DMS153 (cell line): ENCODE results near the gene LY6G5C.

ENCODE experiments used
- DNase-seq: peaks from one replicate; lab custom pipeline; 2025; lab: John Stamatoyannopoulos, UW

The LY6G5C gene

DNA sequence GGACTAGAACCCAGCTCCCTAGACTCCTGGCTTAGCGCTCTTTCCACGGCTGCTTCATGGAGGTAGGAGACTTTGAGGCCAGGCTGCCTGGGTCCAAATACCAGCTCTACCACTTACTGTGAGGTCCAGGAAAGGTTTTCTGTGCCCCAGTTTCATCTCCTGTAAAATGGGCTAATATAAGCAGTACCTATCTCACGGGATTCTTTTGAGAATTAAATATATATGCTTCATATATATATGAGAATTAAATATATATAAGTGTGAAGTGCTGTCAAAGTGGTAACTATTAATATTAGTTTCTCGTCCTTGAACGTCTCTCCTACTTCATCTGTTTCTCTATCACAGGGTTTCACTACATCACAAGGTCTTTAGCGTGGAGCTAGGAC is 10.2 kb upstream of the LY6G5C start:
- DNase-seq = no peak

DNA sequence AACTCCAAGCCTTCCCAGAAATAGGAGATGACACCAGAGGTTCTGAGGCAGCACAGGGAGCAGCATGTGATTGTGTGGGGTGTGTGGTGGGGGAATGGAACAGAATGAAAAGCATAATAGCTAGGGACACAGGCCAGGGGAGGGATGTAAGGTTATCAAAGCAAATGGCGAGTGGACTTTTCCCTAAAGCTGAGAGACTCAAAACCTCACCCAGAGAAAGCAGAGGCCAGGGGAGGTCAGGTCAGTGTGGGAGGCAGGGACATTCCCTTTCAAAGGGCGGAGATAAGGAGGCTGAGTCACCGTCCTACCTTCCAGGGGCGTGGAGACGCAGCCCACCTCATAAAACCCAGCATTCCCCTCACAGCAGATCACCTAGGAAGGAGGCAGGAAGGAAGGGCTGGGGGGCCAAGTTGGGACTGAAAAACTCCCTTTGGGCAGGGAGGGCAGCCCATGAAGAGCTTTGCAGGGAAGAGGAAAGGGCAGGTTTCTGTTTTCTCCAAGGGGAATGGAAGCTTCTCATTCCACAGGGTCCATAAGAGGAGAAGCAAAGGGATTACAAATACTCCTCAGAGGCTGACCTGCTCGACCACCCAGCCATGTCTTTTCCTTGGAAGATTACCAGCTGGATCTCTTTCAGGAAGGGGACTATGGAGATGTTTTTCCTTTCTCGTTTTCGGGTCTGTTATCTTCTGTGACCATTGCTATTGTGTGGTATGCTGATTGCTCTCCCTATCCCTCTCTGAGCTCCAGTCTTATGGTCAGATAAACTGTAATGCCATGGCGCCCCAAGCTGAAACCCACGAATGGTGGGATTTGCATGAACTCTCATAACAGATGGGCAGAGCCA is 9.6 kb upstream of the LY6G5C start:
- DNase-seq = no peak

DNA sequence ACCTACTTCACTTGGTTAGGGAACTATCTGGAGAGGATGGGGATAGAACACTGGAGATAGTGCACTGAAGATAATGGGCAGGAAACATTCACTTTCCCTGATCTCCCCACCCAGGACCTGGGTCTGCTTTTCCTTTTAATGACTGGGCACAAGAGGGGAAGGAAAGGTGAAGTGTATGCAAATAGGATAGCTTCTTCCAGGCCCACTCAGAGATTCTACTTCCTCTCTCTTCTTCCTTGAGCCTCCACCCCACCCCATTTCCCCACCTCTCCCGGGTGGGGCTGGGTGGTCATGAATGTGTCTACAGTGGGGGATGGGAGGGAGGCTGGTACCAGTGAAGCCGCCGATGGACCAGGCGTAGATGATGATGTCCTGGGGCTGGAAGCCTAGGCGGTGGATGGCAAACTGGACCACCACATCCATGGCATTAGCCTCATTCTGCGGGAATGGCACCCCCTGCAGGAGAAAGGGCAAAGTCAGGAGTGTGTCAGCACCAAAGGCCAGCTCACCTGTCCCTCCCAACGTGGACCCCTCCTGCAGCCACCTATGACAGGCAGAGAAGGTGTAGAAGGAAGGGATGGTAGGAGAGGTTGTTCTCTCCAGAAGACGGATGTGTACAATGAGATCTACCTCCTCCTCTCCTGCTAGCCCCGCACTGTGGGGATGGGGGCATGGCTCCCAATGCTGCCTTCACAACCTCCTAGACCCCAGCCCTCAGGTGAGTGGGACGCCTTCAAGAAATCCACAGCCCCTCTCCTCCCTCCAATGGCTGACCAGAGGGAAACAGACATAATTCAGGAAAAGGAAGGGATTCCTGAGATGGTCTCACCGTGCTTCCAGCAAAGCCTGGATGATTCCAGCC is 8.6 kb upstream of the LY6G5C start:
- DNase-seq = no peak

GRCh38 chr6:31687860-31688693 is 7.2 kb upstream of the LY6G5C start:
- no peak for DNase-seq

- DNase-seq = no peak
These were observed 6.5 kb upstream of the LY6G5C start for GRCh38 chr6:31687321-31687720.

DNA sequence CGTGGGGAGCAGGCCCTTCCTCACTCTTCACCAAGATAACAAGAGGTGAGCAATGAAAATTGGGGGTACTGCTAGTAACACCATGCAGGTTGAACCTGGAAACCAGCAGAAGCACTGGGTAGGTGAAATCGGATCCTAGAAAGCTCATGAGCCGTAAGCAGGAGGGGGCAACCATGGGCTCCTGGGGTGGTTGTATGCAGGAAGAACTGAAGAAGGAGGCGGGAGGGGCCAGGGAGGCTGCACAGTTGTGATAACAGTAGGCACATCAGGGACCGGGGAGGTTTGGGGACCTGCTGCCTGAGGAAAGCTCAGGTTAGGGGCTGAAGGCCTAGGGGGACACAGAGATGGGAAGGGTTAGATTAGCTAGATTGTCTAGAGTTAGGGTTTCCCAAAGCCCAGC is 5.6 kb upstream of the LY6G5C start:
- no peak for DNase-seq

DNA sequence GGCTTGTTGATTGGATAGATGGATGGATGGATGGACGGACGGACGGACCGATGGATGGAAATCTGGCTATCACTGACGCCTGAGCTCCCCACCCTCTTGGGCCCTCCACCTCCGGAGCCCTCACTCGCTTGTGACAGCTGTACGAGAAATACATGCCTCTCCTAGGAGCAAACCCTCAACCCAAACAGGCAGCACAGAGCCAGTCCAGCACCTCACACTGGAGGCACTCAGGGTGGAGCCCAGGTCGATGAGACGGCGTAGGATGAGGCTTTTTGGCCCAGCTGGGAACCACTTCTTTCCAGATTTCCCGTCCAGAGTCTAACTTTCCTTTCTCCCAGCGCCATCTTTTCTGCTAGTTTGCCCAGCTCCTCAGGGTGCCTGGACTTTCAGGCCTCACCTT is 2.7 kb upstream of the LY6G5C start:
- DNase-seq = no peak

DNA sequence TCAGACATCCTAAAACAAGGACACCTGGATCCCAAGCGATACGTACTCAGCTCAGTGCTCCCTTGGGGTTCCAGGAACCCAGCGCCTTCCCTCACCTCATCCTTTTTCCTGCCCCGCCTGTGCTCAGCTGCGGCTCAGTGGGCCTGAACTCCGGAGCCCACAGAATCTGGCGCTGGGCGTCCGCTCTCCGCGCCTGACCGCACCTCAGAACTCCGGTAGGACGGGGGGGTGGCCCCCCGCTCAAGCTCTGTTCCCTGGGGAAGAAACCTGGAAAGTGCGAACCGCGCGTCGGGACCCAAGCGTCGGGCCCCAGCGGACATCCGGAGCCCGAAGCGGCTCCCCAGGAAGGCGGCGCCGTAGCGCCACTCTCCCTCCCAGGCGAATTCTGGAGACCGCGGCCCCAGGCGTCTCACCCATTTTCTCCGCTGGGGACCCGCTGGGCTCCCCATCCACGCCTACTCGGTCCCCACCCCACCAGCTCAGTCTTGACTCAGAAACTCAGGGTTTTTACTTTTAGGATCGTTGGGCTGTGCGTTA is 336 bp upstream of the LY6G5C start:
- no peak for DNase-seq

GRCh38 chr6:31677955-31678354 is 2.9 kb downstream of the LY6G5C start:
- DNase-seq = no peak

GRCh38 chr6:31676904-31677303 is 4.0 kb downstream of the LY6G5C start:
- DNase-seq = no peak

- DNase-seq = no peak
These were observed 4.5 kb downstream of the LY6G5C start for GRCh38 chr6:31676322-31676903.

DNA sequence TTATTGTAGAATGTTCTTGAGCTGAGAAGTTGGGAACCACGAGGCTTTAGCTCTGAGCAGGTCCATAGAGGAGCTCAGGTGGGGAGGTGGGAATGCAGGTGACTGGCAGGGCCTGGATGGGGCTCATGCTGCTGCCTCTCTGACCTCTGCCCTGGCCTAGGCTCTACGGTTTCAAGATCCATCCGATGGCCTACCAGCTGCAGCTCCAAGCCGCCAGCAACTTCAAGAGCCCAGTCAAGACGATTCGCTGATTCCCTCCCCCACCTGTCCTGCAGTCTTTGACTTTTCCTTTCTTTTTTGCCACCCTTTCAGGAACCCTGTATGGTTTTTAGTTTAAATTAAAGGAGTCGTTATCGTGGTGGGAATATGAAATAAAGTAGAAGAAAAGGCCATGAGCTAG is 11.2 kb downstream of the LY6G5C start, which contains the start of gene LY6G5B:
Gene LY6G5B, plus strand, starts transcription at position 301 of the 400 bp plus-strand sequence. CDS start 975 bp downstream, outside the sequence.
- no peak for DNase-seq

DNA sequence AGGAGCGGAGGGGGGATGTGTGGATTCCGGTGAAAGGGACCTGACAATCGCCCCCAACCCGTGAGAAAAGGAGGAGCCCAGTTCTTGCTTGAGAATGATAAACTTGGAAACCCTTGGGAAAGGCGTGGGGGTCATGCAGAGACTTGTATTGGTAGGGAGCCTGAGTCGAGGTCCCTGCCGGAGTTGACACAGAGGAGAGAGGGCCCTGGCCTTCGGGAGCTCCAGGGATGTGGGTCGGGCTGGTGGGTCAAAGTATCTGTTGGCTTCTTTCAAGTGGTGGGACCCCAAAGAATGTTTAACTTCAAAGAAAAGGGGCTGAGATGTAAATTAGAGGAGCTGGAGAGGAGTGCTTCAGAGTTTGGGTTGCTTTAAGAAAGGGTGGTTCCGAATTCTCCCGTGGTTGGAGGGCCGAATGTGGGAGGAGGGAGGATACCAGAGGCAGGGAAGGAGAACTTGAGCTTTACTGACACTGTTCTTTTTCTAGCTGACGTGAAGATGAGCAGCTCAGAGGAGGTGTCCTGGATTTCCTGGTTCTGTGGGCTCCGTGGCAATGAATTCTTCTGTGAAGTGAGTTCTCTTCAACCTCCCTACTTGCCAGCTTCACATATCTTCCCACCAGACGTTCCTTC is 14.4 kb downstream of the LY6G5C start:
- no peak for DNase-seq

GRCh38 chr6:31665501-31666336 is 15.1 kb downstream of the LY6G5C start, which contains the start of gene CSNK2B:
CSNK2B (plus strand) TSS chr6:31666080; CDS start chr6:31666832, 752 bp downstream.
- peak; percentile 95 for DNase-seq

- DNase-seq = peak; percentile 89
These were observed 15.9 kb downstream of the LY6G5C start, which contains the start of gene GPANK1 for GRCh38 chr6:31664790-31665500. GPANK1 (minus strand) TSS chr6:31664997; CDS start chr6:31664478, 519 bp downstream.

DNA sequence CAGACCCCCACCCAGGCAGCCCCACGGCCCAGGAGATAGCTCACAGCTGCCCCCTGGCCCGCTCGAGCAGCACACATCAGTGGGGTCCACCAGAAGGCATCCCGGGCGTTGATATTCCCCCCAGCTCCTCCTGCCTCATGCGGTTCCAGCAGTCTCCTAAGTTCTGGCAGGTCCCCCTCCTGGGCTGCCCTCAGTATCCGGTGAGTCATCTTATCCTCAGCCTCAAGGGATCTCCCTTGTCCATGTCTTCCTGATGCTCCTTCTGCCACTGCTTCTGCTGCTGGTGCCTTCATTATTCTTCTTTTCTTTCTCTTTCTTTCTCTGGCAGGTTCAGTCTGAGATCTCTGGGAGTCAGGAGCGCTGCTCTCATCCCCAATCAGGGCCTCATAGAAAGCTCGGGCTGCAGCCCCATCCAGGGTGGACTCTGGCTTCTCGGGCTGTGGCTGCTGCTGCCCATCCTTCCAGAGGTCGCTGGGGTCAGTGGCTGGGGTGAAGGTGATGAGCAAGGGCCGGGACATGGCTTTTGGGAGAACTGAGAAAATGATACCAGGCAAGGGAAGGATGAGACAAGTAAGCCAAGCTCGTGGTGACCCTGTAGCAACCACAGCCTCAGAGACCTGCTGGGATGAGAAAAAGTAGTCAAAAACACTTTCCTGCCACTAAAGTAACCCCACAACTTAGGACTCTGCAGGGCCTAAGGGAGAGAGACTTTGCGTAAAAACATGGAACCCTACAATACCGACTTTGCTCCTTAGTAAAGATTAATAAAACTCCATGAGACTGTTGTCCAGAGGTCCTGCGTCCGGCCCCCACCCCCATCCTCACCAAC is 16.7 kb downstream of the LY6G5C start:
- DNase-seq = no peak

- no peak for DNase-seq
These were observed 17.5 kb downstream of the LY6G5C start for GRCh38 chr6:31663126-31663960.
